HL-60 (cell line): Measurements from ENCODE around the gene TOMM40L.

Source experiments
- DNase-seq, 2 experiments: peaks; one replicate each; pipeline ENCODE4 v3.0.0-alpha.2; 2010 to 2020; ENCODE audit warnings: low read depth in 1 of 2, low spot score in 1 of 2
- H3K27ac ChIP-seq: fragments of 250-450 bp; sonication (Bioruptor Pico); replicated peaks from 2 replicates; pipeline ENCODE4 v1.5.1; 2020; ENCODE audit warnings: mild to moderate bottlenecking, moderate library complexity
- H3K27me3 ChIP-seq: fragments of 250-450 bp; sonication (Bioruptor Pico); 2 replicates; pipeline ENCODE4 v1.5.1; 2021; ENCODE audit warnings: mild to moderate bottlenecking, moderate library complexity; ENCODE audit not compliant: insufficient read depth, poor library complexity, severe bottlenecking
- H3K4me3 ChIP-seq: replicated peaks from 2 replicates; pipeline ENCODE4 v1.5.1; 2011; ENCODE audit warnings: mild to moderate bottlenecking, control low read depth, low read length; ENCODE audit not compliant: insufficient read depth
- CTCF ChIP-seq: IDR thresholded peaks from one replicate; pipeline ENCODE4 v1.5.1; 2011; ENCODE audit warnings: low read length, control low read depth, inconsistent platforms; ENCODE audit not compliant: insufficient read depth
- GABPA ChIP-seq: IDR thresholded peaks from 2 replicates; pipeline ENCODE4 v1.6.1; 2012; ENCODE audit warnings: low read depth
- POLR2AphosphoS5 ChIP-seq: IDR thresholded peaks from 2 replicates; pipeline ENCODE4 v1.6.1; 2012; ENCODE audit warnings: low read depth
- REST ChIP-seq: IDR thresholded peaks from 2 replicates; pipeline ENCODE4 v1.6.1; 2012; ENCODE audit warnings: low read depth; ENCODE audit not compliant: insufficient replicate concordance
- SPI1 ChIP-seq: IDR thresholded peaks from 2 replicates; pipeline ENCODE4 v1.6.1; 2012; ENCODE audit warnings: low read depth, mild to moderate bottlenecking, borderline replicate concordance

Gene TOMM40L

GRCh38 chr1:161227196-161227871, 1.5 kb downstream of the TOMM40L start:
- Histone ChIP-seq H3K27me3 (no peaks in the 10 kb centered on the region), H3K4me3 (peak overlapping the region; percentile 86), H3K27ac (peak overlapping the region; percentile 73)
- DNase-seq = peak; percentile 61 to 85
- TF ChIP-seq SPI1 (peak; percentile 100), GABPA (no peak), REST (no peak), POLR2AphosphoS5 (0 out of 2 replicates have a peak, but pooled peaks have one; percentile 39), CTCF (peak; percentile 64)

DNA sequence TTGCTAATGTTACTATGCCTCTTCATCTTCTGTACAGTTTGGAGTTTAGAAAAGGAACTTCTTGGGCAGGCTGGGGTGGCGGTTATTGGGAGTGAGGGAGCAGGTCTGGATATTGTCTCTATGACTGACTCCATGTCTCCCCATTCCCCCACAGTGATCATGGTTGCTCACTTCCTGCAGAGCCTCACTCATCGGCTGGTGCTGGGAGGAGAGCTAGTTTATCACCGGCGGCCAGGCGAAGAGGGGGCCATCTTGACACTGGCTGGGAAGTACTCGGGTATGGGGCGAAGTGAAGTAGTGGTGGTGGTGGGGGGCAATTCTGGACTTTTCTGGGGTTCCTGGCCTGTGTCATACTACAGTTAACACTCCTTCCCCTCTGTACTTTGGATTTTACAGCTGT, 2.2 kb downstream of the TOMM40L start:
- no peaks in the 10 kb centered on the region for H3K27me3 ChIP-seq
- H3K4me3 ChIP-seq = no peak overlapping the region
- H3K27ac ChIP-seq = peak overlapping the region; percentile 73

More for the DNA sequence above, 2.2 kb downstream of the TOMM40L start:
- TF ChIP-seq CTCF (no peak), SPI1 (no peak), POLR2AphosphoS5 (no peak), REST (no peak), GABPA (no peak)
- no peak for DNase-seq
